ENCODE results near the gene LRRC4B. TPM values are rescaled to one million over a fixed set of nuclear protein-coding genes. Genes with fewer than 3 reads are reported as not detected.
"Not testable (repeated sequence)": the region's sequence is repeated elsewhere in the genome, so short reads cannot be mapped to it uniquely, and the experiment has no call there.

LRRC4B gene
- total RNA-seq, 2 donors from 2014 or later = not detected

- H3K9me3 Mint-ChIP-seq; ATAC-seq; DNase-seq (ENCODE audit: low spot score in 2 of 2); H3K27ac Mint-ChIP-seq; H3K36me3 Mint-ChIP-seq: not testable (repeated sequence)
These were observed 13.8 kb upstream of the LRRC4B start for GRCh38 chr19:50581795-50582660.

DNA sequence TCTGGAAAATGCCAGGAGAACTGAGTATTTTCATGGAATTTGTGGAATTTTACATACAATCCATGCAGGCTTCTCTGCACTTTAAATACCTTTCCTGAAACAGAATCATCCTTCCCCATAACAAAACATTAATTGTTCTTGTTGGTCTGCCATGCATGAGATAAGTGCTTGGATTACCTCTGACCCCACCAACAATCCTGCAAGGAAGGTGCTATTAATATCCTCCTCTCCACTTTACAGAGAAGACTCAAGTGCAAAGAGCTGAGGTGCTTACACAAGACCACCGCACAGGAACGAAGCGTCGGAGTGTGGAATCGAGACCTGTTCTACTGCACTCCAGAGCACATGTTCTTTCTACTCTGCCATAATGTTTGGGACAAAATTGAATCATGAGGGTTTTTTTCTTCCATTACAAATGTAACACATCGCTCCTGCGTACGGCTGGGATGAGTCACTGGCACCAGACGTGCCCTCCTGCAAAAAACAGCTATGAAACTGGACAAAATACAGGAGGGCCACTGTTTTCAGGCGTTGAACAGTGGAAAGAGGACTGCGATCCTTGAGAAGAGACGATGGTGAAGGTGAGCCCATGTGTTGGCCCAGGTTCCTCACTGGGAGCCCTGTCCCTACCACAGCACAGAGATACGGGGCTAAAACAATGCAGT, 12.9 kb upstream of the LRRC4B start:
- no peak overlapping the region for H3K27ac Mint-ChIP-seq
- ATAC-seq (no peak), DNase-seq (ENCODE audit: low spot score in 2 of 2) (no peak)
- H3K9me3 Mint-ChIP-seq = no peaks in the 10 kb centered on the region
- H3K36me3 Mint-ChIP-seq = no peaks in the 10 kb centered on the region

- ATAC-seq = no peak
- no peak for DNase-seq (ENCODE audit: low spot score in 2 of 2)
- Mint-ChIP-seq H3K36me3 (no peaks in the 10 kb centered on the region), H3K9me3 (no peaks in the 10 kb centered on the region), H3K27ac (peak overlapping the region in 1 of 2 donors; percentile 88)
These were observed 12.0 kb upstream of the LRRC4B start for GRCh38 chr19:50580240-50580639.

DNA sequence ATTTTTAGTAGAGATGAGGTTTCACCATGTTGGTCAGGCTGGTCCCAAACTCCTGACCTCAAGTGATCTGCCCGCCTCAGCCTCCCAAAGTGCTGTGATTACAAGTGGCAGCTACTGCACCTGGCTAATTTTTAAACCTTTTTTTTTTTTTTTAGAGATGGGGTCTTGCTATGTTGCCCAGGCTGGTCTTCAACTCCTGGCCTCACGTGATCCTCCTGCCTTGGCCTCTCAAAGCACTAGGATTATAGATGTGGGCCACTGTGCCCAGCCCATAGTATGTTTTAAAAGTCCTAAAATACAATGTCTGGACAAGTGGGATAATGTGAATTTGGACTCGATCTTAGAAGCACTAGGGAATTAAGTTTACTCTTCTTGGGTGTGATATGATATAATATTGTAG, 8.5 kb upstream of the LRRC4B start:
- ATAC-seq, H3K9me3 Mint-ChIP-seq: not testable (repeated sequence)

GRCh38 chr19:50573741-50574461, 5.7 kb upstream of the LRRC4B start:
- no peak for ATAC-seq
- Mint-ChIP-seq H3K36me3 (no peaks in the 10 kb centered on the region), H3K27ac (no peak overlapping the region), H3K9me3 (no peaks in the 10 kb centered on the region)
- no peak for DNase-seq (ENCODE audit: low spot score in 2 of 2)

More for the DNA sequence above, 8.5 kb upstream of the LRRC4B start:
- H3K36me3 Mint-ChIP-seq; DNase-seq (ENCODE audit: low spot score in 2 of 2); H3K27ac Mint-ChIP-seq: not testable (repeated sequence)

DNA sequence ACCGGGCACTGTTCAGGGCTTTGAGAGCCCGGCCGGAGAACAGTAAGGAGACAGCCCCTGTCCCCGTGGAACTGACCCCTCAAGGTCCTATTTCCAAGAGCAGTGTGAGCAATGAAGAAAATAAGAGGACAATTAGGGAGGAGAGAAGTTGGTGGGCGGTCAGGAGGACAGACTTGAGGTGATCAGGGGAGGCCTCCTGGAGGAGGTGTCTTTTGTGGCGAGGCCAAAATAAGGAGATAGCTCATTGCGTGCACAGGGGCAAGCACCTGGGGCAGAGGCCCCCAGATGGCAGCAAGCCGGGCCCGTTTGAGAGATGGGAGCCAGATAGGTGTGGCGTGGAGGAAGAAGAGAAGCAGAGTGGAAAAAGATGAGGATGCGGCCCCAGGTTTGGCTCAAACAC, 2.8 kb upstream of the LRRC4B start:
- no peaks in the 10 kb centered on the region for H3K9me3 Mint-ChIP-seq
- H3K36me3 Mint-ChIP-seq = no peaks in the 10 kb centered on the region
- H3K27ac Mint-ChIP-seq = no peak overlapping the region
- ATAC-seq = no peak
- no peak for DNase-seq (ENCODE audit: low spot score in 2 of 2)

DNA sequence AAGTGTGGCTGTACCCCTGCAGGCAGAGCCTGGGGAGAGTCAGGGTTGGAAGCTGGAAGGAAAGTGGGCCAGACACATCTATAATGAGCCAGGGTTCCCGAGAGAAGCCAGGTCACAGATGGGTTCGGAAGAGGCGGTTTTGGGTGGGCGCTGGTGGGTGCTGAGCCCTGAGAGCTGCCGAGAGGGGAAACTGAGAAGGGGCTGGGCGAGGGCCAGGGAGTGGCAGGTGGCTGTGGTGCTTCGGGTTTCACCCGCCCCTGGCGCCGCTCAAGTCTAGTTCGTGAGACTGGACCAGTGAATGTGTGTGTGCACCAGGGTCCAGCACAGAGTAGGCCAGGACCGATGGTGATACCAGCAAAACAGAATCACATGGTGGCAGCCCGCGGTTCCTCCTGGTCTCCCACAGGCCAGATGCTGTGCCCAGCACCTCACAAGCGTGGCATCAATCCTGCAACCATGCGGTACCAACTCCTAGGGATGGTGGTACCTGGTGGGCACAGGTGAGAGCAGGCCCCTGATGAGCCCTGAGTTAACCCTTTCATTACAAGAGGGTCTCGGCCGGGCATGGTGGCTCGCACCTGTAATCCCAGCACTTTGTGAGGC, 1.8 kb upstream of the LRRC4B start:
- Mint-ChIP-seq H3K9me3 (no peaks in the 10 kb centered on the region), H3K36me3 (no peaks in the 10 kb centered on the region), H3K27ac (no peak overlapping the region)
- DNase-seq (ENCODE audit: low spot score in 2 of 2) (no peak), ATAC-seq (no peak)

GRCh38 chr19:50568728-50569698, 778 bp upstream of the LRRC4B start:
- Mint-ChIP-seq H3K27ac (no peak overlapping the region), H3K36me3 (no peaks in the 10 kb centered on the region), H3K9me3 (no peaks in the 10 kb centered on the region)
- ATAC-seq (no peak), DNase-seq (ENCODE audit: low spot score in 2 of 2) (no peak)

DNA sequence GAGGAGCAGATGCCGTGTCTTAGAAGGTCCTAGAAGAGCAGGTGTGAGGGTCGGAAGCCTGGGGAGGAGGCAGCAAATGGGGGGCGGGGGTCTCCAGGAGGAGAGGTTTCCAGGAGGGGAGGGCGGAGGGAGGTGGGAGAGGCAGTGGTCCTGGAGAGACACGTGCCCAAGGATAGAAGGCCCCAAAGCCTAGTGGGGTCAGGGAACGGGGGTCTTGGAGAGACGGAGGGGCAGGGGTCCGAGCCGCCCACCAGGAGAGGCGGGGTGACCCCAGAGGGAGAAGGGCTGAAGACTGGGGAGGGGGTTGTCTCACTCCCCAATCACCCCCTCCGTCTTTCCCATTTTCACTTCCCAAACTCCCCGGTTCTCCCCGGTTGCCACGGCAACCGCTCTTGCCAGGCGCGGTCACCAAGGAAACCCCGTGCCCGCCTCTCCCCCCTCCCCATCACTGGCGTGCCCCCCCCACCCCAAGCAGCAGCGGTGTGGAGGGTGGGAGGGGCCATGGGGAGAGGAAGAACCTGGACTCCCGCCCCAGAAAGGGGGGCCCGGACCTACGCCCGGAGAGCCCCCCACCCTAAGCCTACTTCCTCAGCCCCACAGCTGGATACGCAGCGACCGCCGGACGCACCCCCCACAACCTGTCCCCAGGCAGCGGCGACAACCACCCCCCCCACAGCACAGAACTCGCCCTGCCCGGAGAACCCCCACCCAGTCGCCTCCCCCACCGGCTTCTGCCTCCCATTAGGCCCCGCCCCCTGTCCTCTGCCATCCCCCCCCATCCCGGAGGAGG, 988 bp downstream of the LRRC4B start:
- Mint-ChIP-seq H3K27ac (no peak overlapping the region), H3K36me3 (no peaks in the 10 kb centered on the region)

DNA sequence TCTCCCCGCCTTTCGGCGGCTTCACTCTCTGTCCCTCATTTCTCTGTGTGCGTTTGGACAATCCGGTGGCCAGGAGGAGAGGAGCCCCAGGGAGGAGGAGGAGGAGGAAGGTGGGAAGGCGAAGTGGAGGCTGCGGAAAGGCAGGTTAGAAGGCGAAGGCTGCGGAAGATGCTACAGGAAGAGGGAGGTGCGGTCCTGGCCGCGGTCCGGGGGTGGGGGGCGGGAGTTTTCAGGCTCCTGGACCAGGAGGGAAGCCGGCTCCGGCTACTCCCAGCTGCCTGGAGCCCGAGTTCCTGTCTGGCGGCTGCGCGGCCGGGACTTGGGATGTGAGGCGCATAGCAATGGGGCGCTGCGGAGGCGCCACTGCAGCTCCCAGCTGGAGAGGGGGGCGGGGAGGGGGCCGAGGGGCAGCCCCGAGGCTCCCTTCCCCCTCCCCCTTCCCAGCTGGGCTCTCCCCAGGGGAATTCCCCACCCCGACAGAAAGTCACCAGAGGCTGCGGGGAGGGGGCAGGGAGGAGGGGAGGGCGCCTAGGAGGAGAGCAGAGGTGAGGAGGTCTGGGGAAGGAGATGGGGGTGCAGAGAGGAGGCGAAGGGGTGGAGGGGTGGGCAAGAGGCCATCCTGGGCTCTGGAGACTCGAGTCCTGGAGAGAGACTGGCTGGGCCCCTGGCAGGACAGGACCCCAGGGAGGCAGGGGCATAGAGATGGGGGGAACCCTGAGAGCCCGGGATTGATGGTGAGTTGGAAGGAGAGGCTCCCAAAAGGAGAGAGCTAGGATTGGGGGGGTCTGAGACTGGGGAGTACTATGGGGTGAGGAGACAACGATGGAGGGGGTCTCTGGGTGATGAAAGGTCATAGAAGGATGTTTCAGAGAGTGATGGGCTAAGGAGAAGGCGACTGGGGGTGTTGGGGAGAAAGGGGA, 2.0 kb downstream of the LRRC4B start:
- Mint-ChIP-seq H3K36me3 (no peaks in the 10 kb centered on the region), H3K27ac (no peak overlapping the region), H3K9me3 (no peaks in the 10 kb centered on the region)
- ATAC-seq (peak; percentile 38 to 61), DNase-seq (ENCODE audit: low spot score in 2 of 2) (no peak)

More for the DNA sequence above, 988 bp downstream of the LRRC4B start:
- no peaks in the 10 kb centered on the region for H3K9me3 Mint-ChIP-seq
- no peak for ATAC-seq
- DNase-seq (ENCODE audit: low spot score in 2 of 2) = no peak

- no peaks in the 10 kb centered on the region for H3K9me3 Mint-ChIP-seq
- ATAC-seq (peak in 1 of 2 donors; percentile 16), DNase-seq (ENCODE audit: low spot score in 2 of 2) (no peak)
- no peak overlapping the region for H3K27ac Mint-ChIP-seq
- H3K36me3 Mint-ChIP-seq = no peaks in the 10 kb centered on the region
These were observed 3.8 kb downstream of the LRRC4B start for GRCh38 chr19:50564229-50565105.

DNA sequence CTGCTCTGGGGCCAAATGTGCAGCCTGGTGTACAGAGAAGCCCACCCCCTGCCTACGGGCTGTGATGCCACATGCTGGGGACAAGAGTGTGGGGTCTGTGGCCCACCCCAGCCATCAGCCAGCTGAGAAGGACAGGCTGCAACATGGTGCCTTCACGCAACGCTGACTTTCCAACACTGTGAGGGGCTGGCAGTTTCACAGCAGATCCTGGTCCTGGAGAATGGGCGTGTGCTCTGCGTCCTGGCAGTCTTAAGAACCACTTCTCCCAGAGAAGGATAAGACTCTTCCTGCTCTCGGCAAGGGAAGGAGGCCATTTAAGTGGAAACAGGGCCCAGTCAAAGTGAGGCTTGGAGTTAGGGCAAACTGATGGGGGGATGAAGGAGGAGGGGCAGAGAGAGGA, 4.6 kb downstream of the LRRC4B start:
- H3K36me3 Mint-ChIP-seq = no peaks in the 10 kb centered on the region
- no peak for ATAC-seq

GRCh38 chr19:50562996-50563395, 5.2 kb downstream of the LRRC4B start:
- no peaks in the 10 kb centered on the region for H3K36me3 Mint-ChIP-seq

More for the DNA sequence above, 4.6 kb downstream of the LRRC4B start:
- no peaks in the 10 kb centered on the region for H3K9me3 Mint-ChIP-seq
- no peak for DNase-seq (ENCODE audit: low spot score in 2 of 2)
- no peak overlapping the region for H3K27ac Mint-ChIP-seq

More at GRCh38 chr19:50562996-50563395, 5.2 kb downstream of the LRRC4B start:
- Mint-ChIP-seq H3K27ac (no peak overlapping the region), H3K9me3 (no peaks in the 10 kb centered on the region)
- DNase-seq (ENCODE audit: low spot score in 2 of 2) = no peak
- ATAC-seq = no peak
